HepG2 (cell line): ENCODE measurements around the gene MMP28.

Source experiments
- ARNT ChIP-seq: fragments of 450-650 bp; IDR thresholded peaks from 2 replicates; pipeline ENCODE4 v1.6.1; 2017
- IKZF1 ChIP-seq: fragments of 450-650 bp; IDR thresholded peaks from 2 replicates; pipeline ENCODE4 v1.7.1; 2016
- MAFK ChIP-seq, 2 experiments: IDR thresholded peaks in 1 of 2; conservative IDR thresholded peaks in 1 of 2; 2 replicates each; pipeline ENCODE4 v1.6.1; 2011; ENCODE audit warnings: improper control_type of control experiment in 2 of 2, low read length in 2 of 2
- MED8 ChIP-seq: sonication (generic); formaldehyde crosslinking; IDR thresholded peaks from 2 replicates; pipeline ENCODE4 v1.8.1; 2023; ENCODE audit warnings: mild to moderate bottlenecking, missing genetic modification reagents; ENCODE audit not compliant: insufficient replicate concordance
- ZBTB7A ChIP-seq: sonication (generic); formaldehyde crosslinking; IDR thresholded peaks from 2 replicates; pipeline ENCODE4 v1.8.0; 2022; ENCODE audit warnings: mild to moderate bottlenecking, missing genetic modification reagents
- ZNF33B ChIP-seq: sonication (generic); formaldehyde crosslinking; IDR thresholded peaks from 2 replicates; pipeline ENCODE4 v1.5.1; 2020; ENCODE audit warnings: mild to moderate bottlenecking, missing genetic modification reagents
- ZNF841 ChIP-seq: sonication (generic); formaldehyde crosslinking; IDR thresholded peaks from 2 replicates; pipeline ENCODE4 v1.8.1; 2023; ENCODE audit warnings: missing genetic modification reagents, borderline replicate concordance
- TF ChIP-seq, protein P1 (sequence below): sonication (generic); formaldehyde crosslinking; IDR thresholded peaks from 2 replicates; pipeline ENCODE4 v1.9.0; 2021; ENCODE audit warnings: missing genetic modification reagents, mild to moderate bottlenecking, borderline replicate concordance
- TF ChIP-seq, protein P2 (sequence below): sonication (generic); formaldehyde crosslinking; IDR thresholded peaks from 2 replicates; pipeline ENCODE4 v1.8.1; 2023; ENCODE audit warnings: mild to moderate bottlenecking, missing genetic modification reagents, borderline replicate concordance
- TF ChIP-seq, protein P3 (sequence below), 2 experiments: fragments of 450-650 bp in 1 of 2; sonication (generic) in 1 of 2; formaldehyde crosslinking in 1 of 2; IDR thresholded peaks; 2 replicates each; pipeline versions ENCODE4 v1.6.1 to v1.8.0; 2016 to 2022; ENCODE audit warnings: antibody characterized with exemption in 1 of 2, mild to moderate bottlenecking in 1 of 2, missing genetic modification reagents in 1 of 2

DNA sequence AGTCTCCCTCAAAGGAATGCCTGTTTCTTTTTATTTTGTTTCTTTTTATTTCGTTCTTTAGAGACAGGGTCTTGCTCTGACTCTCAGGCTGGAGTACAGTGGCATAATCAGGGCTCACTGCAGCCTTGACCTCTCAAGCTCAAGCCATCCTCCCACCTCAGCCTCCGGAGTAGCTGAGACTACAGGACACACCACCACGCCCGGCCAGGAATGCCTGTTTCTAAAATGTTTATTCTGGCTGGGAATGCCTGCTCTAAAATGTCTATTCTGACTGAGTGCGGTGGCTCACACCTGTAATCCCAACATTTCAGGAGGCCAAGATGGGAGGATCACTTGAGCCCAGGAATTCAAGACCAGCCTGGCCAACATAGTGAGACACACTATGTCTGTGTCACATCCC lies 2.5 kb upstream of the MMP28 start:
- TF ChIP-seq ARNT (no peak), ZNF841 (no peak), IKZF1 (no peak), MAFK (conservative IDR thresholded peaks at IDR 0.05 in 1 of 2, IDR thresholded peaks at IDR 0.05 in 1 of 2; ENCODE audit: low read length in 2 of 2) (no peak), MED8 (CRISPR knock-in tag) (no peak), ZNF33B (CRISPR knock-in tag) (no peak), ZBTB7A (no peak)
- TF ChIP-seq, protein P1, sequence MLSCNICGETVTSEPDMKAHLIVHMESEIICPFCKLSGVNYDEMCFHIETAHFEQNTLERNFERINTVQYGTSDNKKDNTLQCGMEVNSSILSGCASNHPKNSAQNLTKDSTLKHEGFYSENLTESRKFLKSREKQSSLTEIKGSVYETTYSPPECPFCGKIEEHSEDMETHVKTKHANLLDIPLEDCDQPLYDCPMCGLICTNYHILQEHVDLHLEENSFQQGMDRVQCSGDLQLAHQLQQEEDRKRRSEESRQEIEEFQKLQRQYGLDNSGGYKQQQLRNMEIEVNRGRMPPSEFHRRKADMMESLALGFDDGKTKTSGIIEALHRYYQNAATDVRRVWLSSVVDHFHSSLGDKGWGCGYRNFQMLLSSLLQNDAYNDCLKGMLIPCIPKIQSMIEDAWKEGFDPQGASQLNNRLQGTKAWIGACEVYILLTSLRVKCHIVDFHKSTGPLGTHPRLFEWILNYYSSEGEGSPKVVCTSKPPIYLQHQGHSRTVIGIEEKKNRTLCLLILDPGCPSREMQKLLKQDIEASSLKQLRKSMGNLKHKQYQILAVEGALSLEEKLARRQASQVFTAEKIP (CRISPR knock-in tag): no peak
- TF ChIP-seq, protein P2, sequence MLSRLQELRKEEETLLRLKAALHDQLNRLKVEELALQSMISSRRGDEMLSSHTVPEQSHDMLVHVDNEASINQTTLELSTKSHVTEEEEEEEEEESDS: no peak
- TF ChIP-seq, protein P3, sequence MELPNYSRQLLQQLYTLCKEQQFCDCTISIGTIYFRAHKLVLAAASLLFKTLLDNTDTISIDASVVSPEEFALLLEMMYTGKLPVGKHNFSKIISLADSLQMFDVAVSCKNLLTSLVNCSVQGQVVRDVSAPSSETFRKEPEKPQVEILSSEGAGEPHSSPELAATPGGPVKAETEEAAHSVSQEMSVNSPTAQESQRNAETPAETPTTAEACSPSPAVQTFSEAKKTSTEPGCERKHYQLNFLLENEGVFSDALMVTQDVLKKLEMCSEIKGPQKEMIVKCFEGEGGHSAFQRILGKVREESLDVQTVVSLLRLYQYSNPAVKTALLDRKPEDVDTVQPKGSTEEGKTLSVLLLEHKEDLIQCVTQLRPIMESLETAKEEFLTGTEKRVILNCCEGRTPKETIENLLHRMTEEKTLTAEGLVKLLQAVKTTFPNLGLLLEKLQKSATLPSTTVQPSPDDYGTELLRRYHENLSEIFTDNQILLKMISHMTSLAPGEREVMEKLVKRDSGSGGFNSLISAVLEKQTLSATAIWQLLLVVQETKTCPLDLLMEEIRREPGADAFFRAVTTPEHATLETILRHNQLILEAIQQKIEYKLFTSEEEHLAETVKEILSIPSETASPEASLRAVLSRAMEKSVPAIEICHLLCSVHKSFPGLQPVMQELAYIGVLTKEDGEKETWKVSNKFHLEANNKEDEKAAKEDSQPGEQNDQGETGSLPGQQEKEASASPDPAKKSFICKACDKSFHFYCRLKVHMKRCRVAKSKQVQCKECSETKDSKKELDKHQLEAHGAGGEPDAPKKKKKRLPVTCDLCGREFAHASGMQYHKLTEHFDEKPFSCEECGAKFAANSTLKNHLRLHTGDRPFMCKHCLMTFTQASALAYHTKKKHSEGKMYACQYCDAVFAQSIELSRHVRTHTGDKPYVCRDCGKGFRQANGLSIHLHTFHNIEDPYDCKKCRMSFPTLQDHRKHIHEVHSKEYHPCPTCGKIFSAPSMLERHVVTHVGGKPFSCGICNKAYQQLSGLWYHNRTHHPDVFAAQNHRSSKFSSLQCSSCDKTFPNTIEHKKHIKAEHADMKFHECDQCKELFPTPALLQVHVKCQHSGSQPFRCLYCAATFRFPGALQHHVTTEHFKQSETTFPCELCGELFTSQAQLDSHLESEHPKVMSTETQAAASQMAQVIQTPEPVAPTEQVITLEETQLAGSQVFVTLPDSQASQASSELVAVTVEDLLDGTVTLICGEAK (IDR thresholded peaks at IDR 0.05): no peak
- TF ChIP-seq, protein P3 (CRISPR knock-in tag; IDR thresholded peaks at IDR 0.05): no peak
